Endothelial cell of umbilical vein (primary cell): ENCODE data around the gene PKD1L1. TPM values are rescaled to one million over a fixed set of nuclear protein-coding genes. Genes with fewer than 3 reads are reported as not detected.

Experiments
- BruUV-seq: library from RNA; stranded (reverse); fragments of 400-500 nt; replicated peaks from 2 replicates; lab custom pipeline; 2021; lab: Mats Ljungman, UMichigan
- CTCF ChIA-PET: fragments of 300-600, 350-600 bp; sonication (Branson Sonifier 250); formaldehyde crosslinking; loops from one replicate; lab custom pipeline; 2021; ENCODE audit warnings: antibody characterized with exemption, inconsistent platforms; lab: Charles Lee
- POLR2A ChIA-PET: fragments of 300-600, 350-600 bp; sonication (Branson Sonifier 250); formaldehyde crosslinking; loops from one replicate; lab custom pipeline; 2021; ENCODE audit warnings: antibody characterized with exemption, inconsistent platforms; lab: Charles Lee
- DNase-seq: peaks from one replicate; pipeline ENCODE4 v3.0.0-alpha.2; 2011; ENCODE audit warnings: low read depth, low spot score
- FAIRE-seq: peaks from 2 replicates; lab custom pipeline; 2011; peaks lifted over from hg19 to GRCh38; lab: Jason Lieb, UNC
- H2AFZ ChIP-seq: 2 replicates; pipeline ENCODE4 v1.6.0; 2012; ENCODE audit warnings: low read depth, low read length, control low read depth, inconsistent platforms
- H3K27ac ChIP-seq: 2 replicates; pipeline ENCODE4 v1.5.1; 2011; ENCODE audit warnings: low read depth, mild to moderate bottlenecking, control low read depth, low read length, moderate library complexity; ENCODE audit not compliant: insufficient read depth
- H3K27me3 ChIP-seq, 2 experiments: 2 replicates each; pipeline versions ENCODE4 v1.6.0 to v1.6.1; 2011; ENCODE audit warnings: low read length in 2 of 2, mixed read lengths in 1 of 2; ENCODE audit not compliant: control insufficient read depth in 2 of 2, insufficient read depth in 2 of 2
- H3K36me3 ChIP-seq, 2 experiments: 2 replicates in 1 of 2; 3 replicates in 1 of 2; pipeline ENCODE4 v1.5.1; 2011; ENCODE audit warnings: low read length in 2 of 2, mild to moderate bottlenecking in 1 of 2, moderate library complexity in 1 of 2; ENCODE audit not compliant: control insufficient read depth in 2 of 2, insufficient read depth in 2 of 2; ENCODE audit errors: extremely low read depth in 1 of 2
- H3K4me1 ChIP-seq: 3 replicates; pipeline ENCODE4 v1.5.1; 2011; ENCODE audit warnings: mild to moderate bottlenecking, low read length; ENCODE audit not compliant: control insufficient read depth, insufficient read depth; ENCODE audit errors: extremely low read depth
- H3K4me2 ChIP-seq: 2 replicates; pipeline ENCODE4 v1.6.1; 2011; ENCODE audit warnings: low read length, control low read depth, mixed read lengths; ENCODE audit not compliant: insufficient read depth
- H3K4me3 ChIP-seq, 3 experiments: fragments of 200-600 bp in 1 of 3; sonication (generic), shearing (Covaris generic) in 1 of 3; replicated peaks in 1 of 3; 2 replicates each; pipeline ENCODE4 v1.5.1; 2011 to 2016; ENCODE audit warnings: control low read depth in 3 of 3, low read length in 3 of 3, mild to moderate bottlenecking in 2 of 3, inconsistent platforms in 1 of 3, low read depth in 1 of 3, moderate library complexity in 1 of 3; ENCODE audit not compliant: insufficient read depth in 1 of 3
- H3K79me2 ChIP-seq: 2 replicates; pipeline ENCODE4 v1.6.0; 2012; ENCODE audit warnings: low read length, inconsistent platforms; ENCODE audit not compliant: control insufficient read depth, insufficient read depth
- H3K9ac ChIP-seq: replicated peaks from 2 replicates; pipeline ENCODE3; 2011; ENCODE audit warnings: low read length, control low read depth; ENCODE audit not compliant: insufficient read depth; ENCODE audit errors: extremely low read depth
- H3K9me1 ChIP-seq: replicated peaks from 3 replicates; pipeline ENCODE4 v1.6.0; 2011; ENCODE audit warnings: mild to moderate bottlenecking, low read length; ENCODE audit not compliant: control insufficient read depth, insufficient read depth; ENCODE audit errors: extremely low read depth
- H3K9me3 ChIP-seq: replicated peaks from 2 replicates; pipeline ENCODE4 v1.5.1; 2012; ENCODE audit warnings: low read length, inconsistent platforms; ENCODE audit not compliant: control insufficient read depth, insufficient read depth
- H4K20me1 ChIP-seq: replicated peaks from 2 replicates; pipeline ENCODE3; 2011; ENCODE audit warnings: mild to moderate bottlenecking, low read length; ENCODE audit not compliant: control insufficient read depth, insufficient read depth; ENCODE audit errors: extremely low read depth
- EZH2 ChIP-seq: IDR thresholded peaks from 2 replicates; pipeline ENCODE4 v1.6.1; 2012; ENCODE audit warnings: borderline replicate concordance, low read depth, mild to moderate bottlenecking, moderate library complexity, low read length, inconsistent platforms; ENCODE audit not compliant: severe bottlenecking
- FOS ChIP-seq: IDR thresholded peaks from 2 replicates; pipeline ENCODE4 v1.6.1; 2011; ENCODE audit warnings: mild to moderate bottlenecking, low read length, moderate library complexity, borderline replicate concordance; ENCODE audit not compliant: insufficient read depth
- GATA2 ChIP-seq: IDR thresholded peaks from 2 replicates; pipeline ENCODE4 v1.7.0; 2011; ENCODE audit warnings: low read depth, mild to moderate bottlenecking, moderate library complexity, mixed read lengths, low read length; ENCODE audit not compliant: insufficient read length, insufficient read depth
- JUN ChIP-seq: IDR thresholded peaks from 2 replicates; pipeline ENCODE4 v1.6.1; 2011; ENCODE audit warnings: borderline replicate concordance, low read depth; ENCODE audit not compliant: insufficient read length, insufficient read depth
- MYC ChIP-seq: IDR thresholded peaks from one replicate; pipeline ENCODE4 v1.6.1; 2011; ENCODE audit warnings: mild to moderate bottlenecking, low read depth, low read length
- POLR2A ChIP-seq: IDR thresholded peaks from 2 replicates; pipeline ENCODE4 v1.6.1; 2012; ENCODE audit warnings: low read depth, mild to moderate bottlenecking, control low read depth, low read length
- POLR2AphosphoS5 ChIP-seq: IDR thresholded peaks from 2 replicates; pipeline ENCODE4 v1.6.1; 2012; ENCODE audit warnings: low read depth, mild to moderate bottlenecking, control low read depth, low read length, moderate library complexity; ENCODE audit not compliant: insufficient read depth
- dilution Hi-C: fragments of 300-500 bp; cut with MboI; formaldehyde crosslinking; loops from one replicate; pipeline ENCODE4 v1.15.0; 2019; ENCODE audit warnings: low sequenced_read_pairs; ENCODE audit not compliant: extremely low pct_ligation_motif_present
- intact Hi-C: fragments of 100-400 bp; cut with micrococcal nuclease; formaldehyde crosslinking; loops from one replicate; pipeline ENCODE4 v1.10.0; 2022
- polyA plus RNA-seq, 4 experiments: library from polyadenylated mRNA; depleted of rRNA in 3 of 4; stranded (reverse) in 3 of 4; unstranded in 1 of 4; fragments of >200 nt; gene quantifications; 2 replicates each; pipeline versions ENCODE4 v1.2.1 to v1.2.3, GENCODE V29; 2011 to 2012; ENCODE audit warnings: missing spikeins in 1 of 4
- total RNA-seq: library from RNA; stranded (reverse); gene quantifications from 2 replicates; pipeline ENCODE4 v1.2.3, GENCODE V29; 2021
- TF ChIP-seq, protein P1 (sequence below): IDR thresholded peaks from 2 replicates; pipeline ENCODE4 v1.6.1; 2011; ENCODE audit not compliant: insufficient read depth, insufficient read length
- TF ChIP-seq, protein P2 (sequence below), 2 donors: IDR thresholded peaks; 1 replicate in 1 of 2; 2 replicates in 1 of 2; pipeline ENCODE4 v1.5.1; 2011; ENCODE audit warnings: low read length in 2 of 2, mild to moderate bottlenecking in 2 of 2, moderate library complexity in 2 of 2, control low read depth in 1 of 2, inconsistent platforms in 1 of 2, low read depth in 1 of 2; ENCODE audit not compliant: insufficient read depth in 1 of 2; ENCODE audit errors: extremely low read depth in 1 of 2

Gene PKD1L1
- total and polyA plus RNA-seq, 2 donors (not counting 3 experiments of a cell fraction or from before 2014, with no cell fraction given): 4.1 to 5.9 TPM

DNA sequence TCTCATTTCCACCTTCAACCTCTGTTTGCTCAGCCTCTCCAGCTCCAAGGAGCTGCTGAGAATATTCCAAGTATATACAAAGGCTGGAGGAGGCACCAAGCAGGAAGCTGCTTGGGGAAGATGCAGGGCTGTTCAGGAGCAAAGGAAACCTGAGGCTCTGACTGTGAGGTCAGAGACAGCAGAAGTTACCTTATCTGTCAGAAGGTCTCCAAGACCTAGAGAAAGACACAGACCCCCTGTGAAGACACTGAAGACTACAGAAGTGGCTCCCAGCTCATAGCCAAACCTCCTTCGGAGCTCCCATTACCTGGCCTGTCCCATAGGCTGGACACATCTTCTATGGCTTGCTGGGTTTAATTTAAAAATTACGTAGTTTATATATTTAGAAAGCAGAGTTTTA is 53.2 kb downstream of the PKD1L1 start:
- no TSS peak for BruUV-seq
- DNase-seq (no peak), FAIRE-seq (no peak)
- dilution Hi-C loops (no loop called here), intact Hi-C loops (no loop called here)
- no peak overlapping the region for H2AFZ ChIP-seq
- POLR2A ChIA-PET: no interaction called here
- no peak overlapping the region for H3K4me2 ChIP-seq
- no peak overlapping the region for H3K27ac ChIP-seq
- H3K27me3 ChIP-seq: peaks cover 0 to 2% of the 10 kb centered on the region in 2 experiments
- H3K4me1 ChIP-seq: no peaks in the 10 kb centered on the region
- H4K20me1 ChIP-seq: no peaks in the 10 kb centered on the region
- H3K4me3 ChIP-seq: no peak overlapping the region
- no peaks in the 10 kb centered on the region for H3K9me3 ChIP-seq
- H3K9ac ChIP-seq: no peak overlapping the region
- no peaks in the 10 kb centered on the region for H3K36me3 ChIP-seq
- TF ChIP-seq FOS (no peak), POLR2AphosphoS5 (no peak), MYC (no peak), JUN (no peak), POLR2A (no peak), EZH2 (no peak), GATA2 (no peak)
- TF ChIP-seq, protein P1, sequence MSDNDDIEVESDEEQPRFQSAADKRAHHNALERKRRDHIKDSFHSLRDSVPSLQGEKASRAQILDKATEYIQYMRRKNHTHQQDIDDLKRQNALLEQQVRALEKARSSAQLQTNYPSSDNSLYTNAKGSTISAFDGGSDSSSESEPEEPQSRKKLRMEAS: no peak
- TF ChIP-seq, protein P2, sequence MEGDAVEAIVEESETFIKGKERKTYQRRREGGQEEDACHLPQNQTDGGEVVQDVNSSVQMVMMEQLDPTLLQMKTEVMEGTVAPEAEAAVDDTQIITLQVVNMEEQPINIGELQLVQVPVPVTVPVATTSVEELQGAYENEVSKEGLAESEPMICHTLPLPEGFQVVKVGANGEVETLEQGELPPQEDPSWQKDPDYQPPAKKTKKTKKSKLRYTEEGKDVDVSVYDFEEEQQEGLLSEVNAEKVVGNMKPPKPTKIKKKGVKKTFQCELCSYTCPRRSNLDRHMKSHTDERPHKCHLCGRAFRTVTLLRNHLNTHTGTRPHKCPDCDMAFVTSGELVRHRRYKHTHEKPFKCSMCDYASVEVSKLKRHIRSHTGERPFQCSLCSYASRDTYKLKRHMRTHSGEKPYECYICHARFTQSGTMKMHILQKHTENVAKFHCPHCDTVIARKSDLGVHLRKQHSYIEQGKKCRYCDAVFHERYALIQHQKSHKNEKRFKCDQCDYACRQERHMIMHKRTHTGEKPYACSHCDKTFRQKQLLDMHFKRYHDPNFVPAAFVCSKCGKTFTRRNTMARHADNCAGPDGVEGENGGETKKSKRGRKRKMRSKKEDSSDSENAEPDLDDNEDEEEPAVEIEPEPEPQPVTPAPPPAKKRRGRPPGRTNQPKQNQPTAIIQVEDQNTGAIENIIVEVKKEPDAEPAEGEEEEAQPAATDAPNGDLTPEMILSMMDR (IDR thresholded peaks at IDR 0.05; ENCODE audit: extremely low read depth in 1 of 2, insufficient read depth in 1 of 2, low read depth in 1 of 2, low read length in 2 of 2): no peak
- CTCF ChIA-PET: interaction anchor here (0.9 to 1.5 kb wide), 3 partner anchors 25 to 68 kb away, joined by 3 to 4 read pairs (median 3); no protein-coding TSS in a partner anchor
- H3K79me2 ChIP-seq: no peaks in the 10 kb centered on the region
- no peaks in the 10 kb centered on the region for H3K9me1 ChIP-seq
